IPS-NIHi7 (cell line): Measurements from ENCODE around the gene PTX3.

Experiments
- DNase-seq: peaks from one replicate; pipeline ENCODE4 v3.0.0; 2012; ENCODE audit warnings: mixed read lengths; ENCODE audit errors: extremely low spot score

The PTX3 gene

DNA sequence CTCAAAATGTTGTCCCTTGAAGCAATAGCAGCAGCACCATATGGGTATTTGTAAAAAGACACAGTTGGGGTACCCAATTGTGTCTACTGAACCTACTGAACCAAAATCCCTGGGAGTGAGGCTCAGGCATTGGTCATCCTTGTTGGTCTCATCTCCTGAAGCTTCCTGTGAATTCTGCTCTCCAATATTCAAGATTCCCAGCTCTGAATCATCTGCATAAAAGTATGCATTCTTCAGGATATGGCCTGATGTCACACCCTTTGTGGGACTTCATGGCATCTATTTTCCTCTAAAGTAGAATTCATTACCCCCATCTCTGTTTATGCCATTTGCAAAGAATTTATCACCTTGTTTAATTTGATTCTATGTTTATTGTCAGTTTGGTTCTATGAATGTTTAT lies 13.3 kb upstream of the PTX3 start:
- DNase-seq = no peak

DNA sequence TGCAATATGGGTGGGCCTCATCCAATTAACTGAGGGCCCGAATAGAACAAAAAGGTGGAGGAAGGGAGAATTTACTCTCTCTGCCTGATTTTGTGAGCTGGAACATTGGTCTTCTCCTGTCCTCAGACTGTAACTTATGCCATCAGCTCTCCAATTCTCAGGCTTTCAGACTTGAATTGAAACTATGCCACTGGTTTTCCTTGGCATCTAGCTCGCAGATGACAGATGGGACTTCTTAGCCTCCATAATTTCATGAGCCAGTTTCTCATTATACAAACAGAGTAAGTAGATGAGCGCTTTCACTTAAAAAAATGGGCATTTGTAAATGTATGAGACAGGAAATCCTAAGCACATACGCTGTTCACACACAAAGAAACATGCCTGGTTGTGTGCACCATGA lies 8.7 kb upstream of the PTX3 start:
- no peak for DNase-seq

DNA sequence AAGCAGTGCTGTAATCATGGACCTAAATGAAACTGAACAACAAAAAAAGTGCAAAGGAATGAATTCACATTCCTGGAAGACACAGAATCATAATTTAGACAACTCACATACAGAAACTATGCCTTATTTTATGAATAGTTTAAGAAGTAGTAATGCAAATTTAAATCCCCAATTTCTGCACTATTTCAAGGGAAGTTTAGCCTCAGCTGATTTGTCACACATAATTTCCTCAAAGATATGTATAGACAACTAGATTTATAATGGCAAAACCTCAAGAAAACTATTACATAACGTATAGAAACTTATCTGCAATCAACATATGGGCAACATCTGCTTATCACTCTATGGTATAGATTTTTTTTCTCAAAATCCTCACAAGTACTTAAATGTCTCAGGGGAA lies 7.8 kb upstream of the PTX3 start:
- DNase-seq = no peak

DNA sequence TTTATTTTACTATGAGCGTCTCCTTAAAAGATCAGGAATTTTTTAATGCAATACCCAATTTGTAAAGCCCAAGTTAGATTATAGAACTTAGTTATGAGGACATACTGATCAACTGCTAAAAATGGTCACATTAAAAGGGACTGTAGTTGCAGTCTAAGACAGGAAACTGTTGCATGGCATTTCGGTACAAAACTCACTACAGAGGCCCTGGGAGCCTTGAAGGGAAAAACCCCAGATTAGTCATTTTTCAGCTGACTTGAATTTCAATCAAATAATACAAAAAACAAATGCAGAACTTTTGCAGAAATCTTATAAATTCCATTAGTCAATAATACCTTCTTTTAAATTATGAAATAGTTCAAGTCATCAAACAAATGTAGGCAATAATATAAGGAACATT lies 6.9 kb upstream of the PTX3 start:
- DNase-seq = no peak

DNA sequence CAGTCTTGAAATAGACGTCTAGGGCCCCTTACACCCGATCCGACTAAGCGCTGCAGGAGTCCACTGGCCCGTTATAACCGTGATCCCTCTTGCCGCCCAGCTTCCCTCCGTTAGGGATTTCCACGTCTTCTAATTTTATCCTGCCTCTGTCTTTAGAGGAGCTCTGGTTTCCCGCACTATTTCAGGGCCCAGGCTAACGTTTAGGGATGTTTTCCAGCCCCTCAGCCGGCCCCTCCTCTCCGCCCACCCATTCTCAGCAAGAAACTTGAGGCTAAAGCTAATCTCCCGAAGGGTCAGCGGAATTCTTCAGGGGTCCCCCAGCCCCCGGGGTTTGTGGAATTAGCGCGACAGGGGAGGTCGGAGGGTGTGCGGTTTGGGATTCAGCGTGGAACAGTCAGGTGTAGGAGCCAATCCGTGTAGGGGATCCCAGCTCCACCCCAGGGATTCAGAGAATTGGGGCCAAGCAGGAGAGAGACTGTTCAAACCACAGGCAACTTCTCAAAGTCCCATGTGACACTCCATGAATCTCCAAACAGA lies 1.6 kb downstream of the PTX3 start:
- DNase-seq = peak; percentile 24

DNA sequence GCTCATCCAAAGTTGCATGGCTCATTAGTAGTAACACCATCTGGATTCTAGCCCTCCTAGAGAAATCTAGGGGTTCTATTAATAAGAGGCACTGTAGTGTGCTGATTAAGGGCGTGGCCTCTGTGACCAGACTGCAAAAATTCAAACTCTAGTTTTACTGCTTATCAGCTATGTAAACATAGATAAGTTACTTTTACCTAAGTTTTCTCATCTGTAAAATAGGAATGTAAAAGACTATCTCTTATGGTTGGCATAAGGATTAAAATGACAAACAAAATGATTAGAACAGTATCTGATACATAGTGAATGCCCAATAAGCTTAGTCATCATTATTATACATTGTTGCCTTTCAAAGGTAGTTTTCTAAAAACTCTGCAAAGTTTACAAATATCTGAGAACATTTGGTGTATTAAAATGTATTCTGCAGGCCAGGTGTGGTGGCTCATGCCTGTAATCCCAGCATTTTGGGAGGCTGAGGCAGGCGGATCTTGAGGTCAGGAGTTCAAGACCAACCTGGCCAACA lies 4.5 kb downstream of the PTX3 start:
- DNase-seq = no peak

DNA sequence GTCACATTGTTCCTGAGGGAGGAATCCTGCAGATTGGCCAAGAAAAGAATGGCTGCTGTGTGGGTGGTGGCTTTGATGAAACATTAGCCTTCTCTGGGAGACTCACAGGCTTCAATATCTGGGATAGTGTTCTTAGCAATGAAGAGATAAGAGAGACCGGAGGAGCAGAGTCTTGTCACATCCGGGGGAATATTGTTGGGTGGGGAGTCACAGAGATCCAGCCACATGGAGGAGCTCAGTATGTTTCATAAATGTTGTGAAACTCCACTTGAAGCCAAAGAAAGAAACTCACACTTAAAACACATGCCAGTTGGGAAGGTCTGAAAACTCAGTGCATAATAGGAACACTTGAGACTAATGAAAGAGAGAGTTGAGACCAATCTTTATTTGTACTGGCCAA lies 6.1 kb downstream of the PTX3 start:
- no peak for DNase-seq

DNA sequence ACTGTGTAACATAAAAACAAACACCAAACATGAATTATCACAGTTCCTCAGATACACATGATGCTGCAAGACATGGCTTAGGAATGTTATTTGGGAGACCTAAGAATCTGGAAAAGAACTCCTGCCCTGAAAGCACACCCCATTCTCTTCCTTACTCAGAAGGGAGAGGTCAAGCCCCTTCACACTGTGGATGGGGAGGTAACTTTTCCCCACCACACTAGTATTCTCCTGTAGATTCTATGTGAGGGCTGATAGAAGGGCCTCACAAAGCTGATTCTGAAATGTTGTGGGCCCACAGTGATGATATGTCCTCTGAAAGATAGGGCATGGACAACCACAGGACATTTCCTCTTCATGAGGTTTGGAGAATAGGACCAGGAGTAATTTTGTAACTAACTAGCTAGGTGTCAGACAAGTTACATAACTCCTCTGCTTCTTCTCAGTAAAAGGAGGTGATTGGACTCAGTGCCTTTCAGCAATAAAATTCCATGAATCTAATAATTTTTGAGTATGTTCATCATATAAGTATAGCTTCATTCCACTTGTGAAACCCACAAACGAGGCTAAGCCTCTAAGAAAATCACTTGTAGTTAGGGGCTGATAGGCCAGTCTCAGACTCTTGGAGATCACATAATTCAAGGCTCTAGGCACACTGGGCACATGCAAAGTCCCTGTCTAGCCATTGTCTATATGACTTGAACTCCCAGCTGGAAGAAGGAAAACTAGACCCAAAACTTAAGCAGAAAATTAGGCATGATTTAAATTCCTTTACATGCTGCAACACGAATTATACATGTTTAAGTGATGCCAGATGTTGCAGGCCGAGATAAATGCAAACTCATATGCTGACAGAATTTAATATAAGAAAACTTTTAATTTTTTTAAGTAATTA lies 7.5 kb downstream of the PTX3 start:
- no peak for DNase-seq

DNA sequence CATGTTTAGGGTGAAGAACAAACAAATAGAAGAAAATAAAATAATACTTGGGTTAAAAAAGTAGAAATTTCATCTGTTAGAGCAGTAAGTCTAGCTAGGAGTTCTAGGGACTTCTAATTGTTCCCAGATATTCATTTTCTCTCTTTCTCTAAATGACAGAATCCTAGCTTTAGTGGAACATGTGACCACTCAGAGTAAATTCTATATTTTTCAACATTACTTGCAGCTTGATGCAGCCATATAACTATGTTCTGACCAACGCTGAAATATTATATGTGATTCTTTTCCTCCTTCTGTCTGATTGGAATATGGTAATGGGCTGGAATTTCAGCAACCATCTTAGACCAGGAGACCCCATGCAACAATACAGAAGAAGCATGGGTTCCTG lies 8.1 kb downstream of the PTX3 start:
- DNase-seq = no peak

DNA sequence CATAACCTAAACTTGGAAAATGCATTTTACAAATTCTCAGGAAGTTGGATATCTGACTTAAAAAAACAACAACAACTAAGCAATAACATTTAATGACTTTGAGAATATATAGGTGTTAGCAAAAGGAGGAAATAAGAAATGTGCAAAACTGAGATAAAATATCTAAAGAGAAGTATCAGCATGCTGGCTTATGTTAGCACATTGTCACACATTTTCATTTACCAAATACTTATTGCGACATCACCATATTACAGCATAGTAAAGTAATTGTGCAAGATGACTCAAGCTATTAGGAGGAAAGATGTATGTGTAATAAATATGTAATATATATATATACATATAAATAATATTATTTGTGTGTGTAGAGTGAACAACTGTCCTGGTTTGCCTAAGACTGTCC lies 9.2 kb downstream of the PTX3 start:
- no peak for DNase-seq

DNA sequence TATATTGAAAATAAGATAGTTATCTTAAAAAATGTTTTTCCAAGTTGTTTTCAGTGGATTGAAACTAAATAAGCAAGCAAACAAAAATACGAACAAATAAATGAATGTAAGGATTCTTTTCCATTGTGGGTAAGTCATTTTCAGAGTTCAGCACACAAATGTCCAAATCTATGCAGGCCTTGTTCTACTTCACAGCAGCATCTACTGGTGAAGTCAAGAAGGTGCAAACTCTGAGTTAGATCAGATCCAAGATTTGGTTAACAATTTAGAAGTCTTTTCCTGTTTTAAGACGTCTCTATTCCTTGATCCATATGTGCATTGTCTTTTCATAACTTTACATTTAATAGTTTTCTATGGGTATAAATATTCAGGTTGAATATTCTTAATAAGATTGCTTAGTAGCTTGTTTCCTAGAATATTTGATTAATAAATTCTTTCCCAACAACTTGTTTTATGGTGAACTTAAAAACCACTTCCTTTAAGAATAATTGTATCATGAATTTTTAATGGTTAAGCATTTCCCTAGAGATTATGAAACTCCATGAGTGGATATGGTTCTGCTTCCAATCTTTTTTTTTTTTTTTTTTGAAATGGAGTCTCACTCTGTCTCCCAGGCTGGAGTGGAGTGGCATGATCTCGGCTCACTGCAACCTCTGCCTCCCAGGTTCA lies 10.5 kb downstream of the PTX3 start:
- DNase-seq = no peak

DNA sequence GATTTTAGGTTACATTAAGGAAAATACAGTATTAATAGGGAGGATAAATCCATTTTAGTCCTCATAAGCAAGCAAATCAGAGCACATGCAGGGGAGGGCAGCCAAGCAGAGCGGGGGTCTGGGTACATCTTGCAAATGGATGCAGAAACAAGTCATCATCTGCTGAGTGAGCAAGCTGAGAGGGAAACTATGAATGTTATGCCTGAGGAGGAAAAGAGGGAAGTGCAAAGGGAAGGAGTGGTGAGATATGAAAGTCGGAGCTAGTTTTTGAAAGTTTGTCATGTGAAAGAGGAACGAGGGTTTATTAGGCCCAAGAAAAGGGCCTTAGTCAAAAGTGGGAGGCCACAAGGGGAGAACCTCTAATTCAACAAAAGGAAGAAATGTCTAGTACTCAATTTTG lies 15.4 kb downstream of the PTX3 start:
- no peak for DNase-seq

DNA sequence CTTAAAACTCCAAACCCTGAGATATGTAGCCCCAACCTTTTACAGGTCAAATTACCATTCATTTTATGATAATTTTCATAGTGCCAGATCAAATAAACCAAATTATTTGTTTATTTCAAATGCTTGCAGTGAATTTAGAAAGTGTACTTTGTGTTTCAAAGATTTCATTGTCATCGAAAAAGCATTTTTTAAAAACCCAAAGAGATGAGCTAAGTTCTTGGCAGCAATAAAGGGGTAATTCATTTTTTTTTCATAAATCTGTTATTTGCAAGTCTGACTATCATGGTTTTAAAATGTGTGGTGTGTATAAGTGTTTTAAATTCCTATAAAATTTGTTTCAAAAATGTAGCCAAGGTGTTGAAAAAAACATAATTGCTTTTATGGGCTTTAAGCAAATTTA lies 17.2 kb downstream of the PTX3 start:
- DNase-seq = no peak

DNA sequence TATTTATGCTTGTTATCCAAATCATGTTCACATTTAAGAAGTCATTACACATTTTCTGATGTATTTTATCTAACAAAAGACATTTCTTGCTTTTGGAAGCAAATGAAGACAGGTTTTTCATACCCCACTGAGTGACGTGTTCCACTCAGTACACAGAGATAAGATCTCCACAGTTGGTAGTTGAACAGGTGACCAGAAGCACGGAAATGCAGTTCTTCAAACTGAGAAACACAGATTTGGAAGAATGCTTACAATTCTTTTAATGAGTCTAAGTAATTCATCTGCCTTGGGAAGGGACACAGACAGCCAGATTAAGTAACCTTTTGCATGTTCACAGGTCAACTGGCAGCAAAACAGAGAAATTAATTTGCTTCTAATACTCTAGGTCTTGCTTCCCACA lies 23.1 kb downstream of the PTX3 start:
- no peak for DNase-seq

DNA sequence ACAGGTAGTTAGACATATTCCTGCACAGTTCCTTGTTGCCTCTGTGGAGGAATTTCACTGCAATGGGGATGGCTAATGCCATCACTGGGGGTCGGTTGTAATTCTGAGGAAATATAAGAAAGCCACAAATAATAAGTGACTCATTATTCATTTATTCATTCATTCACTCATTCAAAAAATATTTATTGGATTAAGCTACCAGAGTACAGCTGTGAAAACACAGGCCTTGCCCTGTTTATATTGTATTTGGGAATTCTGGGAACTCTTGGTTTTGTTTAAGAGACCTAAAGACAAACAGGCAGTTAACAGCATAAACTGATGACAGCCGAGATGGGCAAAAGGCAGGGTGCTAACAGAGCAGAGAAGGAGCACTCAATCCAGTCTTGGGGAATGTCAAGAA lies 23.6 kb downstream of the PTX3 start:
- DNase-seq = no peak

DNA sequence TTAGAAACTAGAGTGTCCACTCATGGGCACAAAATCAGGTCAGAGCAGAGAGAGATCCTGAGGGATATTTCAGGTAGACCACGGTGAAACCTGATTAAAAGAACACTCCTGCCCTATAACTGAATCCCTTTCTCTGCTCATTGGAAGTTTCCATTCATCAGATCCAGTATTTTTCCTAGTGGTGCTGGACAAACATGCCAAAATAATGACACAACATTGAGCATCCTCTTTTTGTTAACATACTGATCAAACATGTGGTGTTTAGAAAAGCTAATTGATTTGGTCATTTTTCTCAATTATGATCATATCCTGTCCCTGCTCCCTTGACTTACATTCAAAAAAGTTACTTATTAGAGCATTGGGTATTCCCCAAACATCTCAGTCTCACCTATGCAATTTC lies 27.2 kb downstream of the PTX3 start:
- no peak for DNase-seq

DNA sequence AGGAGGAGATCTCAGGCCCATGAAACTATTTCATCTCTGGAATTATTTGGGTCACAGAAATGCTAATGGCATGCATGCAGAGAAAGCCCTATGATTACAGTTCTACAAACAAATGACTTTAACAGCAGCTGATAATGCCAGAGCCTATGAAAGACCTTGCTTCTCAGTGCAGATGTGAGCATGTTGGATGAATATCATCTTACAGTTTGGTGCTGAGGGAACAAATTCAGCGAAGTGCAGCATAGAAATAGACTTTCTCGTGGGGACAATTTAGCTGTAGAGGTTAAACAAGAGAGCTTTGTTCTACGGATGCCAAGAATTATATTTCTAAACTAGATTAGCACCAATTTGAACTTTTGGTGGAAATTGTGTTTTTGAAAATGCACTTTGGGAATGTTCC lies 27.7 kb downstream of the PTX3 start:
- DNase-seq = no peak

DNA sequence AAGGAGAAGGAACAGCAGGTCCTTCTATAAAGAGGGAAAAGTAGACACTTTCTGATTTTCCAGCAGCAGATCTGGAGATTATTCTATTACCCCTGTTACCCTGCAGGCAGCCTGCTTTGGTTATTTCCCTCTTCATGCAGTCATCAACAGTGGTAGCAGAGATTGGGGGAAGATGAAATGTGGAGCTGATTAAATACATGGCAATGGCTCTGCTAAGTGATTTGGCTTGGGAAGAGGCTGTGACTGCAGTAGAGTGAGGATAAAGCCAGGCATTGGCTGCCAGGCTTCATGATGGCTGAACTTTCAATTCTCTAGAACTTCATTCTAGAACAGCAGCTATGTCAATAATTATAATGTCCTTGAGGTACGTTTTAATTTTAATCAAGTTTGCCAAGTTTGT lies 29.1 kb downstream of the PTX3 start:
- DNase-seq = no peak

DNA sequence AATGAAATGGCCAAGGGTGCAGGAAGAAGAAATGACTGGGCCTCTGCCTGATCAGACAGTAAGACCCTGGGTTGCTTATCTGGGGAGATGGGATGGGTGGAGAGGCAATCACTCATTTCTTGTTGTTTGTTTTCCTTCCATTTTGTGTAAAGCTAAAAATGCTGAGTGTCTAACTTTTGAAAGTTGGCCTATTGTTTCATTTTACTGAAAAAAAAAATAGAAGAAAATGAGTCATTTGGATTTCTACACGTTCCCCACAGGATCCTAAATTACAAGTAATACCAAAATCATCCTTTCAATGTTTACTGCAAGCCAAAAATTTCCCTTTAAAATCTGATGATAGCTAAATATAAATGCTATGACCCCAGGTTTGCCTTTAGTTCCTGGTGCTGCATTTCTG lies 30.6 kb downstream of the PTX3 start:
- DNase-seq = no peak

DNA sequence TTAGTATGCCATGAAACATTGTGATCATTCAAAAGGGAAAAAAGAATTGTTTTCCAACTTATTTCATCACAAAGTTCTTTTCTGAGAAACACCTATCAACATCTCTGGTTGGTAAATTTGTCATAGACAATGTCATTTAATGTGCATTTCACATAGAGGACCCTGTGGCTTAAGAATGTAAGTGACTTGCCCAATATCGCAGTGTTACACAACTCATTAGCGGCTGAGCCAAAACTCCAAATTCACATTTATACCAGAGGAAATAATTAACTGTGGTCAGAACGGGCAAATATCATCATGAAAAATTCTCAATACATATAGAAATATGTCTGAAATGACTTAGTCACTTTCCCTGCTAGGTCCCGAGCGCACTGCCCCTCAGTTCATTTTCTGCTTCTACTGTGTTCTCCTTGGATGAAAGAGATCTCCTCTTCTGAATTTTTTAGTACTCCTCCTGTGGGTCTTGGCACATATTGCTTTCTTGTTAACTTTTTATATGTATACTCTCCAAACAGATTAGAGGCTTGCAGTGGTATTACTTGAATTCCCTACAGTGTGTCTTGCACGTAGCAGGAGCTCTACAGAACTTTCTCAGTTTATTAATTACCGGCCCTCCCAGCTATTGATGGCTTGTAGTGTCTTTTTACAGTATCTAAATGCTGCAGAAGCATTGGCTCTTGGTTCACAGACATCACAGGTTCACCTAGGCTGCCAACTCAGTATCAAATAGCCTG lies 33.1 kb downstream of the PTX3 start:
- no peak for DNase-seq

DNA sequence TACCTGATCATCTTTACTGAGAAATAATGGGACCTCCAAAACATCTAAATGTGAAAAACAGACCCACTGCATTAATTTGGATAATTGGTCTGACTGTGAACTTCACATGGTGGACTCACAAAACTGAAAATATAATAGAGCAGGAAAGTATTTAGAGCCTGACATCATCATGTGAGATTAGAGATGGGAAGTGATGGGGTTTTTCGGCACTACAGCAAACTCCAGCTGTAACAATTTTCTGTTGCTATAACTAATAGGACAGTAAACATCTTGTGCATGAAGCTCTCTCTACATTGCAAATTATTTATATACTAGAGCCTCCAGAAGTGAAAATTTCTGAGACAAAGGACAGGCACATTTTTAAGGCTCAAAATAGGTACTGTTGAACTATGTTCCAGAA lies 34.4 kb downstream of the PTX3 start:
- DNase-seq = no peak

DNA sequence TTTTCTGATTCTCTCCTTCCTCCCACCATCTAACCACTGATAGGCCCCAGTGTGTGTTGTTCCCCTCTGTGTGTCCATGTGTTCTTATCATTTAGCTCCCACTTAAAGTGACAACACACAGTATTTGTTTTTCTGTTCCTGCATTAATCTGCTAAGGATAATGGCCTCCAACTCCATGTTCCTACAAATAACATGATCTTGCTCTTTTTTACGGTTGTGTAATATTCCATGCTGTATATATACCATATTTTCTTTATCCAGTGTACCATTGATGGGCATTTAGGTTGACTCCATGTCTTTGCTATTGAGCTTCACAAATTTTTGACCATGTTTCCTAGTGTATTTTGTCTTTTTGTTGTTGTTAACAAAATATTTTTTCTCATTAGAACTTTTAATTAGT lies 36.0 kb downstream of the PTX3 start:
- no peak for DNase-seq
